HUDEP-2 (cell line): ENCODE measurements around the gene RPL26.
"Not testable (repeated sequence)": the region's sequence is repeated elsewhere in the genome, so short reads cannot be mapped to it uniquely, and the experiment has no call there.

Experiments
- DNase-seq, 76 experiments: peaks; one replicate each; lab custom pipeline; 2025; ENCODE audit not compliant: unreplicated experiment in 76 of 76; lab: John Stamatoyannopoulos, UW

Gene RPL26

GRCh38 chr17:8397636-8398035, 14.6 kb upstream of the RPL26 start, which contains the start of gene RNF222:
Gene RNF222, minus strand, starts transcription at chr17:8397827. Its CDS starts 4,366 bp downstream, at chr17:8393461.
- no peak for DNase-seq

GRCh38 chr17:8394497-8394896, 11.5 kb upstream of the RPL26 start:
- DNase-seq, result not testable (repeated sequence)

DNA sequence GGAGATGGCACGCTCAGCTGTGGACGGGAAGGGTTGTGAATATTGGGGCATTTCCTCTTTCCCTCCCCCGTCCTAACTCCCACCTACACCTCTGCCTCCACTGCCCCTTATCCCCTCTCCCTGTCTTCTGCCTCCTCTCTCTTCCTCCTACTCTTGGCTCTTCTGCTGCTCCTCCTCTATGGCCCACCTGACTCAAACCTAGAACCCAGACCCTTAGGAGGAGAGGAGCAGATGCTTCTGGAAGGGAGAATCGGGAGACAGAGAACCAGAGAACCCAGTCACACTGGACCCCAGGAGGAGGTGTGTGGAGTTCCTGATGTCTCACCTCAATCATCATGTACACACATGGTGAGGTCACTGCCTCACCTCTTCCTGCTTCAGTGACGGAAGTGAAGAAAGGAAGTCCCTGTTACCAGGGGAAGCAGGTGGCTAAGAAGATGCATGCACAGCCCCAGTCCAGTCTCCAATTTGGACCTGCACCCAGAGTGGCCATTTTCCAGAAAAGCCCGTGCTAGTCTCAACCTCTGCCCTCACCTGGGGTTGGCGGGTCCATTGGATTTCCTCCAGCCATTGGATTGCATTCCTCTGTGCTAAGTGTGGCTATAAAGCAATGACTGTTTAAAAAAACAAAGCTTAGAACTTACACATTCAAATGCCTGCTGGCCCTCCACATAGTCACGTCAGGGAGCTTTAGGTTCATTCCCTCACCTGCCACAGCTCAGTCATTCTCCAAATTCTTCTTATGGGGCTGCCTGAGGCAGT, 10.7 kb upstream of the RPL26 start:
- no peak for DNase-seq

DNA sequence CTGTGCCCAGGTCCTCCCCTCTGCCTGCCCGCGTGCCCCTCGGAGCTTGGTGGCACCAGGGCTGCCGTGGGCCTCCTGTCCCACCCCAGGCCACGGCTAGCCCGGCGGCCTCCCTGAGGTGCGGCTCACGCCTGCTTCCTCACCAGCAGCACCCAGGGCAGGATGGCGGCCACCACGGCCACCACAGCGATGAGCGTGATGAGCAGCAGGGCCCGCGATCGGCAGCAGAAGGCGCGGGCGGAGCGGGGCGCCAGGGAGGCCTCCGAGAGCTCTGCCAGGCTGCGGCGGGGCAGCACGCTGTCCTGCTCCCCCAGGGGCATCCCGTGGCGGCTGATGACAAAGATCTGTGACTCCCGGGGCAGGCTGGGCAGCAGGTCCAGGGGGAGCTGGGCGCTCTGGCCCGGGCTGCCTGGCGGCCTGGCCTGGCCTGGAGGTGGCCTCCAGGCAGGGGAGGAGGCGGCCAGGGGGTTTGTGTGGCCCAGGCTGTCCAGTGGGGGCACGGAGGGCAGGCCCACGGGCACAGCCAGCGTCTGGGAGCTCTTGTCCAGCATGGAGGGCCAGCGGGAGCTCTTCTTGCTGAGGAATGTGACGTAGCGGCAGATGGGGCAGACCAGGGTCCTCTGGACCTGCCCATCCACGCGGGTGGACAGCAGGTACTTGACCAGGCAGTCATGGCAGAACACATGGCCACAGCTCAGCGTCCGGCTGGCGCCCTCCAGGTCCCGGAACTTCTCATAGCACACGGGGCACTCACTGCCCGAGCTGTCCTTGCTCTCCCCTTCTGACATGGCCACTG, 9.9 kb upstream of the RPL26 start:
- no peak for DNase-seq

- DNase-seq, result no peak
These were observed 9.3 kb upstream of the RPL26 start for GRCh38 chr17:8392274-8392673.

DNA sequence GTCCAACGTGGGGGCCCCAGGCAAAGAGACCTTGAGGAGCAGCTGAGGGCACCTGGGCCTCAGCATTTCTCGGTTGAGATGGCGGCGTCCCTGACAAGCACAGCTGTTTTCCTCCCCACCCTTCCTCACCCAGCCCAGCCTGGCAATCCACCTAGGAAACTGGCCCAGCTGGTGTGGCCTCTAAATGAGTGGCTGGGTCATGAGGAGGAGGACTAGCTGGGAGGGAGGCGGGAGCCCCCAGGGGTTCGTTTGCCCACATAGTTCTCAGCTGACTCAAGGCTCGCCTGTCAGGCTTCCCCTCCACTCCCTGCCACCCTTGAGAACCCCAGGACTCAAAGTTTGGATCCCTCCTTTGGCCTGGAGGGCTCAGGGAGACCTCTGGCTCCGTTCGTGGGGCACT, 8.7 kb upstream of the RPL26 start:
- DNase-seq, result no peak

DNA sequence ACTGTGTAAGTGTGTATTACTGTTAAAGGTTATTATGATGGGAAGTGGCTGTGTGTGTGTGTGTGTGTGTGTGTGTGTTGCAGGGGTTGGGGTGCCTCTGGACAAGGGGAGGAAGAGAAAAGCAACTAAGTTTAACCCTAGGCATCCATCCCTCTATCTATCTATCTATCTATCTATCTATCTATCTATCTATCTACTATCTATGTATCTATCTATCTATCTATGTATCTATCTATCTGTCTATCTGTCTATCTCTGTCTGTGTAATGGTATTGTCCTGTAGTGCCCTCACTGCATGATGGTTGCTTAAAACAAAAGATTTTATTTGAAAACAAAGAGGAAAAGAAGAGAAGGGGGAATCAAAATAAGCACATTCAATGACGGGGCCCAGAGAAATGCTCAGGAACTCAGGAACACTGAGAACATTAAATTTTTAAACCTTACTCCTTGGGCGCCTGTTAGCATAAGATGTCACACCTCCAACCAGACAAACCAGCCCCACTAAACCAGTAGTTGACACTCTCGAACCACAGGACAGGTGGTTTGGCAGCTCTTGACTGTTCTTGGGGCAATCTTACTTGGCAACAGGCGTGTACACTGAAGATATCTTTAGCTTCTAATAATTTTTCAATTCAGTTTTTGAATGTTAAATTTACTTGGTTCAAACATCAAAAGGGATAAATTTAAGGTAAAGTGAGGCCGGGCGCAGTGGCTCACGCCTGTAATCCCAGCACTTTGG, 5.1 kb upstream of the RPL26 start:
- DNase-seq, result peak in 2 of 76 experiments; percentile 2 to 45

GRCh38 chr17:8386841-8387240, 3.8 kb upstream of the RPL26 start:
- peak in 70 of 76 experiments; percentile 5 to 85 (median 61) for DNase-seq

DNA sequence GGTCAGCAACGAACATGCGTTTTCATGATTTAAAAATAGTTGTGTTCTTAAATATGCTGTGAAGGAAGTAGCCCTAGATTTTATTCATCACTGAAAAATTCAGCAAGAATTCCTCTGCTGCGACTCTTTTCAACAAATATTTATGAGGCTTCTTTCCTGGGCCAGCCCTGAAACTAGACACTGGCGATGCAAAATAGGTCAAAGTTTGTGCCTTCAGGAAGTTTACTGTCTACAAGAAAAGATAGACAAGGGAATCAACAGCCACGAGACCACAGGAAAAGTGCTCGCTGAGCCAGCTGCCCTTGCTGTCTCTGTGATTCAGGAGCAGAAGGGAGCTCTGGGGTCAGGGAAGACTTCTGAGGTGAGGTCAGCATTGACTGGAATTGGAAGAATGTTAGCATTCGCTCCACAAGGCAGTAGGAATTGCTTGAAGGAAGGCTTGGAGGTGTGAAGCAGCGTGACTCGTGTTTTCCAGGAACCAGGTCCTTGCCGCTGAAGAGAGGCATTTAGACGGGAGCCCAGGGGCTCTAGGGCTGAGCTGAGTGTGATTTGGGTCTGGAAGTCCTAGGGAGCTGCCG, 1.9 kb upstream of the RPL26 start:
- DNase-seq, result peak in 6 of 76 experiments; percentile 4 to 24 (median 12)

GRCh38 chr17:8382880-8383142, 182 bp downstream of the RPL26 start:
- peak in 1 of 76 experiments; percentile 39 for DNase-seq

GRCh38 chr17:8382052-8382879, 727 bp downstream of the RPL26 start:
- DNase-seq, result peak in 2 of 76 experiments; percentile 44 to 52

DNA sequence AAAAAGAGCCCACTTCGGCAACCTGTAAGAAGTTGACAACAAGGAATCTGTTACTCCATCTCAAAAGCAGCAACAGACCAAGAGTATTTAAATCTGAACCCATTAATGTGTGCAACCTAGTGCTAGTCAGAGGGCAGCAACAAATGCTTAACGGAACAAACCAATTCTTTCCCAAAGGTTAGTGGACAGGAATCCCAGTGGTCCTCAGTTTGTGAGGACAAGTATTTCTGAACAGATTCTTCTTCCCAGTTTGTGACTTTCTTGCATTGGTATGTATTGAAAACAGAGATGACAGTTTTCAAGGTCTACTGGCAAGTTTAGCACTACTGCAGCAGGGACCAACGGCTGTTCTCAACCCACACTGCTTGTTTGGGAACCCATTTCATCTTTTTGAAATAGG, 2.9 kb downstream of the RPL26 start:
- no peak for DNase-seq

GRCh38 chr17:8378117-8378516, 4.9 kb downstream of the RPL26 start:
- not testable (repeated sequence) for DNase-seq

DNA sequence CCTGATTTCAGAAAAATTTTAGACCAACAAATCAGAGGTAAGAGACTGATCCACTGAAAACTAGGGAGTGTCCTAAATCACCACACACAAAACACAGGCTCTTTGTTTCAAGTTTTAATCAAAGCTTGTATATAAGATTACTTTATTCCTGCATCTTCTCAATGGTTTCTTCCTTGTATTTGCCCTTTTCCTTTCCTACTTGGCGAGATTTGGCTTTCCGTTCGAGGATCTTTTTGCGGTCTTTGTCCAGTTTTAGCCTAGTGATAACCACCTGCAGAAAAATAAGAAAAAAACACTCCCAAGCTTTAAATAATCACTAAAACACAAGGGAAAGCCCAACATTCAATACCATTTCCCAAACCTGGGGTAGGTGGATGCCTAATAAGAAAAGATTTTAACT, 5.6 kb downstream of the RPL26 start:
- no peak for DNase-seq

GRCh38 chr17:8376271-8377067, 6.5 kb downstream of the RPL26 start, which contains the start of gene KRABD2:
Gene KRABD2, minus strand, starts transcription at chr17:8376704.
- DNase-seq, result peak in 74 of 76 experiments; percentile 37 to 93 (median 82)

- no peak for DNase-seq
These were observed 7.2 kb downstream of the RPL26 start for GRCh38 chr17:8375738-8376259.

DNA sequence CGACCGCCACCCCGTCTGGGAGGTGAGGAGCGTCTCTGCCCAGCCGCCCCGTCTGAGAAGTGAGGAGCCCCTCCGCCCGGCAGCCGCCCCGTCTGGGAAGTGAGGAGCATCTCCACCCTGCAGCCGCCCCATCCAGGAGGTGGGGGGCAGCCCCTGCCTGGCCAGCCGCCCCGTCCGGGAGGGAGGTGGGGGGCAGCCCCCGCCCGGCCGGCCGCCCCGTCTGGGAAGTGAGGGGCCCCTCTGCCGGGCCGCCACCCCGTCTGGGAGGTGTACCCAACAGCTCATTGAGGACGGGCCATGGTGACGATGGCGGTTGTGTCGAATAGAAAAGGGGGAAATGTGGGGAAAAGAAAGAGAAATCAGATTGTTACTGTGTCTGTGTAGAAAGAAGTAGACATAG, 9.1 kb downstream of the RPL26 start:
- DNase-seq, result not testable (repeated sequence)

GRCh38 chr17:8372422-8372821, 10.6 kb downstream of the RPL26 start:
- DNase-seq, result no peak

DNA sequence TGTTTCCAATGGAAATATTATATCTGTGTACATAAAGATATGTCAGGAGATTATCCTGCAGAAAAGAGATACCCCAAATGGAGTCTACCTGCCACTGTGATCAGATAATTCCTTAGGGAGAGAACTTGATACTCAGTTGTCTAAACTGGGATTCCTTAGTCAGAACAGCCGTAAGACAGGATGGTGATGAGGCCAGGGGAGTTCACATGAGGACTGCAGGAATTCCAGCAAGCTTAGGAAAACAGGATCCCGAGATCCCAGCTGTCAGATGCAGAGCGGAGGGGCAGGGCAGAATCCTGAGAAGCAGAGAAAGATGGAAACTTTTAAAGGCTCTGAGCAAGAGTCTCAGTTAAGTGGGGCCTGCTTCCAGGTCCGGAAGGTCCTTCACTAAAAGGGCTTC, 11.2 kb downstream of the RPL26 start:
- DNase-seq, result no peak
